CD4-positive, CD25-positive, alpha-beta regulatory T cell (primary cell): Measurements from ENCODE around the gene ALDH3B2. TPM values are rescaled to one million over a fixed set of nuclear protein-coding genes. Genes with fewer than 3 reads are reported as not detected.
A peak's percentile ranks its signal among the peaks of the same experiment; 100 is the strongest.
"Not testable (repeated sequence)": the region's sequence is repeated elsewhere in the genome, so short reads cannot be mapped to it uniquely, and the experiment has no call there.

ENCODE experiments used
- ATAC-seq, 2 donors: fragments of 150-1000 bp; cut with Tn5 transposase; one replicate each; pipeline ENCODE4 v1.10.0; 2021; ENCODE audit warnings: low read depth in 2 of 2, moderate number of reproducible peaks in 2 of 2, moderate library complexity in 1 of 2
- DNase-seq, 3 donors: peaks; one replicate each; pipeline versions ENCODE4 v3.0.0 to v3.0.0-alpha.2; 2012 to 2022; ENCODE audit warnings: mixed read lengths in 1 of 3
- H3K27ac ChIP-seq: one replicate; pipeline ENCODE4 v1.7.0; 2013; ENCODE audit warnings: mild to moderate bottlenecking, low read length; ENCODE audit not compliant: insufficient read depth, poor library complexity, severe bottlenecking
- H3K27me3 ChIP-seq: one replicate; pipeline ENCODE4 v1.7.0; 2013; ENCODE audit warnings: low read length; ENCODE audit not compliant: control insufficient read depth, insufficient read depth
- H3K36me3 ChIP-seq: one replicate; pipeline ENCODE4 v1.7.0; 2013; ENCODE audit warnings: mild to moderate bottlenecking, low read length, moderate library complexity; ENCODE audit not compliant: control insufficient read depth, insufficient read depth
- H3K4me1 ChIP-seq: 2 replicates; pipeline ENCODE4 v1.7.0; 2013; ENCODE audit warnings: mild to moderate bottlenecking, low read length; ENCODE audit not compliant: insufficient read depth, control insufficient read depth, poor library complexity, severe bottlenecking
- H3K4me3 ChIP-seq: one replicate; pipeline ENCODE4 v1.7.0; 2013; ENCODE audit warnings: low read depth, mild to moderate bottlenecking, low read length, moderate library complexity
- H3K9me3 ChIP-seq, 2 experiments: 1 replicate in 1 of 2; 2 replicates in 1 of 2; pipeline ENCODE4 v1.7.0; 2013; ENCODE audit warnings: low read length in 2 of 2, mild to moderate bottlenecking in 1 of 2, moderate library complexity in 1 of 2; ENCODE audit not compliant: control insufficient read depth in 2 of 2
- H3K27ac Mint-ChIP-seq, 3 donors: one replicate each; pipeline ENCODE4 v1.8.0; 2020 to 2022; ENCODE audit warnings: mild to moderate bottlenecking in 3 of 3, mixed read lengths in 3 of 3, moderate library complexity in 2 of 3
- H3K27me3 Mint-ChIP-seq: one replicate; pipeline ENCODE4 v1.8.0; 2022; ENCODE audit warnings: mild to moderate bottlenecking, mixed read lengths
- H3K36me3 Mint-ChIP-seq: one replicate; pipeline ENCODE4 v1.8.0; 2020; ENCODE audit warnings: mixed read lengths
- H3K4me1 Mint-ChIP-seq, 4 donors: one replicate each; pipeline ENCODE4 v1.8.0; 2020 to 2022; ENCODE audit warnings: mixed read lengths in 4 of 4, mild to moderate bottlenecking in 1 of 4
- H3K4me3 Mint-ChIP-seq, 4 donors: one replicate each; pipeline ENCODE4 v1.8.0; 2020 to 2022; ENCODE audit warnings: mild to moderate bottlenecking in 4 of 4, mixed read lengths in 4 of 4, moderate library complexity in 3 of 4
- H3K9me3 Mint-ChIP-seq, 7 donors: one replicate each; pipeline ENCODE4 v1.8.0; 2020 to 2022; ENCODE audit warnings: mixed read lengths in 7 of 7, mild to moderate bottlenecking in 3 of 7, moderate library complexity in 2 of 7
- polyA plus RNA-seq, 4 donors: library from polyadenylated mRNA; unstranded; fragments of 300-500 nt; fragmentation: Illumina TruSeq; gene quantifications; one replicate each; pipeline ENCODE4 v1.2.3, GENCODE V29; 2021
- total RNA-seq: library from RNA; stranded (reverse); gene quantifications from one replicate; pipeline ENCODE4 v1.2.3, GENCODE V29; 2022

The ALDH3B2 gene, protein sequence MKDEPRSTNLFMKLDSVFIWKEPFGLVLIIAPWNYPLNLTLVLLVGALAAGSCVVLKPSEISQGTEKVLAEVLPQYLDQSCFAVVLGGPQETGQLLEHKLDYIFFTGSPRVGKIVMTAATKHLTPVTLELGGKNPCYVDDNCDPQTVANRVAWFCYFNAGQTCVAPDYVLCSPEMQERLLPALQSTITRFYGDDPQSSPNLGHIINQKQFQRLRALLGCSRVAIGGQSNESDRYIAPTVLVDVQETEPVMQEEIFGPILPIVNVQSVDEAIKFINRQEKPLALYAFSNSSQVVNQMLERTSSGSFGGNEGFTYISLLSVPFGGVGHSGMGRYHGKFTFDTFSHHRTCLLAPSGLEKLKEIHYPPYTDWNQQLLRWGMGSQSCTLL
- total RNA-seq (not detected), polyA plus RNA-seq (not detected)

DNA sequence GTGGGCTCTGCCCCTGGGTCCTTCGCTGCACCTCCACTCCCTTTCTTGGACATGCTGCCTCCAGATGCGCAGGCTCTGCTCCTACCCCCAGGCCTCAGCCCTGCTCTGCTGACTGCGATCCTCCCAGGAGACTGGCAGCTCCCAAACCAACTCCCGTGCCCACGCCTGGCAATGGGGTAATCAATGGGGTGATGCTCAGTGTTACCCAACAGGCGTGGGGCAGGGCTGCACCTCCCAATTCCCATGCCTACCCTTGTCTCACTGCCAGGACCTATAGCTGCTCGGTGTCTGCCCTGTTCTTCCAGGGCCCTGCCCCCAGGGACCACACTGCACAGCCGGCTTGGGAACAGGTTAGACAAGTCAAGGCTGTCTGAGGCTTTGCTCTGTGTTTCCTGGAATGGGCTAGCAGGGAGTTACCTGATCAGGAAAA, at the start of gene ALDH3B2:
TSS of gene ALDH3B2 (minus strand) at position 182 of the 430 bp plus-strand sequence. CDS start 7,688 bp downstream, outside the sequence.
- DNase-seq (no peak), ATAC-seq (no peak)
- Histone ChIP-seq H3K9me3 (no peaks in the 10 kb centered on the region), H3K4me3 (no peak within 1 kb of the TSS), H3K36me3 (no peaks in the 10 kb centered on the region), H3K27ac (no peak within 1 kb of the TSS), H3K4me1 (no peaks in the 10 kb centered on the region), H3K27me3 (no peaks in the 10 kb centered on the region)
- Mint-ChIP-seq H3K4me3 (no peak within 1 kb of the TSS), H3K4me1 (no peaks in the 10 kb centered on the region), H3K36me3 (no peaks in the 10 kb centered on the region), H3K9me3 (peaks cover 0 to 2% (median 0%) of the 10 kb centered on the region in 7 donors), H3K27me3 (peaks cover 18% of the 10 kb centered on the region), H3K27ac (no peak within 1 kb of the TSS)

DNA sequence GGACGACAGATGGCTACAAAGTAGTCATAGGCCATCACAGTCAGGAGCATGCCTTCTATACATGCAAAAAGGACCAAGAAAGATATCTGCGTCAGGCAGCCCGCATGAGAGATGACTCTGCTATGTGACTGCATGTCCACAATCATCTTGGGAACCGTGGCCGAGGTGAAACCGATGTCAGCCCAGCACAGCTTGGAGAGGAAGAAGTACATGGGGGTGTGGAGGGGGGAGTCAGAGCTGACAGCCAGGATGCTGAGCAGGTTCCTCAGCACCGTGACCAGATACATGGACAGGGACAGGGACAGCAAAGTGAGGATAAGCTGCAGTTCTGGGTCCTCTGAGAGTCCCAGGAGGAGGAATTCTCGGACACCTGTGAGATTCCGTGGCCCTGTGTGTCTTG, 48.6 kb upstream of the ALDH3B2 start:
- not testable (repeated sequence) for H3K4me1 ChIP-seq, H3K27ac Mint-ChIP-seq, H3K36me3 ChIP-seq, H3K27me3 ChIP-seq, H3K9me3 ChIP-seq, H3K9me3 Mint-ChIP-seq, DNase-seq, H3K36me3 Mint-ChIP-seq, H3K4me1 Mint-ChIP-seq, H3K27ac ChIP-seq, ATAC-seq, H3K4me3 Mint-ChIP-seq, H3K4me3 ChIP-seq, H3K27me3 Mint-ChIP-seq

DNA sequence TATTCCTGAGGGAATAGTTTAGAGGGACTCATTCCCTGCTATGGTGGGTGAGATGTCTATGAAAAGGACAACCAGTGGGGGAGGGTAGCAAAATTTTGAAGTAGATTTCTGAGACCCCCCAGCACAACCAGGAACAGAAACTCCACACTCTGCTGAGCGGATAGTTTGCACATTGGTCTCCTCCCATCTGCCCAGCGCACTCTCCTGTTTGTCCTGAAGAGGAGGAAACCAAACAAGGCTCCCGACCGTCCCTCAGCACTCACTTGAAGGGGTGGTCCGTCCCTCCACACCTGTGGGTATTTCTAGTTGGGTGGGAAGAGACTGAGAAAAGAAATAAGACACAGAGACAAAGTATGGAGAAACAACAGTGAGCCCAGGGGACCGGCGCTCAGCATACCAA, 41.8 kb upstream of the ALDH3B2 start:
- not testable (repeated sequence) for H3K9me3 ChIP-seq, H3K4me1 Mint-ChIP-seq, H3K4me3 Mint-ChIP-seq, H3K27ac Mint-ChIP-seq, H3K4me1 ChIP-seq, H3K36me3 Mint-ChIP-seq, H3K4me3 ChIP-seq, H3K27me3 ChIP-seq, ATAC-seq, H3K36me3 ChIP-seq, DNase-seq, H3K27ac ChIP-seq, H3K9me3 Mint-ChIP-seq
- H3K27me3 Mint-ChIP-seq = peaks cover 27% of the 10 kb centered on the region

DNA sequence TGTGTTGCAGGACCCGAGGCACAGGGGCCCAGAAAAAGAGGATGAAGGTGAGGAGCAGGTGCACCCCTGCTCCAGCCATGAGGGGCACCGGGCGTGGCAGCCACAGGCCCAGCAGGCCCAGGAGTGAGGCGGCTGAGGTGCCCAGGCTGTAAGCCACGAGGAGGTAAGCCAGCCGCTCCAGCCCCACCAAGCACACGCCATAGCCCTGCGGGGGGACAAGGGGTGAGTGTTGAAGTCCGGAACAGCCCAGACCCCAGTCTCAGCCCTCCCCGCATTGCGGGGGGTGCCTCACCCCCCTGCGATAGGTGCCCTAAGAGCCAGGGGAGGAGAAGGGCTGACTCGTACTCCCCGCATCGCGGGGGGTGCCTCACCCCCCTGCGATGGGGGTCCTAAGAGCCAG, 41.4 kb upstream of the ALDH3B2 start:
- not testable (repeated sequence) for H3K27me3 ChIP-seq, H3K4me1 Mint-ChIP-seq, H3K27ac Mint-ChIP-seq, H3K4me1 ChIP-seq, H3K36me3 ChIP-seq, H3K9me3 Mint-ChIP-seq, H3K4me3 Mint-ChIP-seq, DNase-seq, H3K9me3 ChIP-seq, H3K36me3 Mint-ChIP-seq, H3K27ac ChIP-seq, ATAC-seq, H3K4me3 ChIP-seq
- peaks cover 24% of the 10 kb centered on the region for H3K27me3 Mint-ChIP-seq

DNA sequence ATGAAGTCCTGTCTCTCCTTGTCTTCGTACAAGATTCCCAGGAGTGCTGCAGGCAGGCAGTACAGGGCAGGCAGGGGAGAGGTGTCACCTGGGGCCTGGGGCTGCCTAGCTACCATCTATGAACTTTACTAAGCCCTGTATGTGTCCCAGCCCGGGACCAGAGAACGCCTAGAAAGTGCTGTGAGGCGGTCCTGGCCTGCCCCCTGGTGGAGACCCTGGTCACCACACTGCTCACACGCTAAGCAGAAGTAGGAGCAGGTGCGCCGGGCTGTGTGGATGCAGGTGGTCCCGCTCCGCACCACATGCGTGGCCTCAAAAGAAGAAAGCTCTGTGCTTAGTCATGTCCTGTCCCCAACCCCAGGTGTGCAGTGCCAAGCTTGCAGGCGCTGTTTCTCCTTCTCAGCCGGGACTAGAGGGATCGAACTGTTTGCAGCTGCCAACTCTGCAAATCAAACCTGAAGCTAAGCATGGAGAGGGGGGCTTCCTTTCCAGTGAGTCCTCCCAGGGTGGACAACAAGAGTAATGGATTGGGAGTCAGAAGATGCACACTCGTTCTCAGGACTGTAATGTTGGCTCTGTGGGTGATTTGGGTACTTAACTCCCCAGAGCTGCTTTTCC, 39.6 kb upstream of the ALDH3B2 start:
- not testable (repeated sequence) for H3K4me1 Mint-ChIP-seq, H3K36me3 ChIP-seq, H3K4me3 Mint-ChIP-seq, H3K4me1 ChIP-seq, H3K4me3 ChIP-seq, H3K27me3 ChIP-seq, H3K9me3 ChIP-seq, H3K9me3 Mint-ChIP-seq, ATAC-seq, H3K27ac Mint-ChIP-seq, H3K27ac ChIP-seq, H3K36me3 Mint-ChIP-seq
- H3K27me3 Mint-ChIP-seq = peaks cover 24% of the 10 kb centered on the region
- peak in 2 of 3 donors; percentile 36 to 62 for DNase-seq

DNA sequence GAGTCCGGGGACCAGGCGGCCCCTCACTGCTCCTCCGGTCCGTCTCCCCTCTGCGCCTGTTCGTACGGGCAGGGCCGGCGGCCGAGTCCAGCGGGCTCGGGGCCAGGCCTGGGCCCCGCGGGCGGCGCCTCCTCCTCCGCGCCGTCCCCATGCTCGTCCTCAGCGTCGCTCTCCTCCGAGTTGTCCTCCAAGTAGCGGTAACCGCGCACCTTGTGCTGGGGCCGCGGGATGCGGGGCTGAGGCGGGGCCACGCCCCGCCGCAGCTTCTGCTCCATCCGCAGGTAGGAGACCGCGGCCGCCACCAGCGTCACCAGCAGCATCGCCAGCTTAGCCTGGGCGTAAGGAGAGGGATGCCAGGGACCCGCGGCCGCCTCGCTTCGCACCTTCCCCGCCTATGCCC, 37.3 kb upstream of the ALDH3B2 start:
- not testable (repeated sequence) for H3K9me3 ChIP-seq, H3K4me3 ChIP-seq, H3K27ac ChIP-seq, H3K27me3 ChIP-seq, DNase-seq, H3K9me3 Mint-ChIP-seq, H3K4me1 ChIP-seq, H3K36me3 Mint-ChIP-seq, H3K36me3 ChIP-seq, H3K4me3 Mint-ChIP-seq, H3K27ac Mint-ChIP-seq, H3K4me1 Mint-ChIP-seq, ATAC-seq
- peaks cover 15% of the 10 kb centered on the region for H3K27me3 Mint-ChIP-seq

DNA sequence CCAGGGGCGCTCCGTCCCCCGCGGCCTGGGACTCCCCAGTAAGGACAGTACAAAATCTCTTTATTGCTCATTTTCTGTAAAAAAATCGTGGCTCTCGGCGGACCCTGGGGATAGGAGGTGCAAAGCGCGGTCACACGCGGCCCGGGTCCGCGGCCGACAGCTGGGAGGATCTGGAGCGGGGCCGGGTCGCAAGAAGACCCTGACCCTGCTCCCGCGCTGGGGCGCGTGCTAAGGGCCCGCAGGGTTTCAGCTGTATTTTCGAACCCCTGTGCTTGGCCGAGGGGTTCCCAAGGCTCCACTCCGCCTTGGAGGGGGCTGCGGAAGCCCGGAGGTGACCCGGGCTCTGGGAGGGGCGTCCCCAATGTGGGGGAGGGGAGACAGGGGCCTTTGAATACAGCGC, 36.8 kb upstream of the ALDH3B2 start:
- H3K36me3 Mint-ChIP-seq, ATAC-seq, H3K27ac ChIP-seq, H3K4me3 Mint-ChIP-seq, H3K27ac Mint-ChIP-seq, H3K27me3 ChIP-seq, H3K9me3 ChIP-seq, H3K4me3 ChIP-seq, DNase-seq, H3K36me3 ChIP-seq, H3K4me1 ChIP-seq, H3K9me3 Mint-ChIP-seq, H3K4me1 Mint-ChIP-seq: not testable (repeated sequence)
- peaks cover 10% of the 10 kb centered on the region for H3K27me3 Mint-ChIP-seq

DNA sequence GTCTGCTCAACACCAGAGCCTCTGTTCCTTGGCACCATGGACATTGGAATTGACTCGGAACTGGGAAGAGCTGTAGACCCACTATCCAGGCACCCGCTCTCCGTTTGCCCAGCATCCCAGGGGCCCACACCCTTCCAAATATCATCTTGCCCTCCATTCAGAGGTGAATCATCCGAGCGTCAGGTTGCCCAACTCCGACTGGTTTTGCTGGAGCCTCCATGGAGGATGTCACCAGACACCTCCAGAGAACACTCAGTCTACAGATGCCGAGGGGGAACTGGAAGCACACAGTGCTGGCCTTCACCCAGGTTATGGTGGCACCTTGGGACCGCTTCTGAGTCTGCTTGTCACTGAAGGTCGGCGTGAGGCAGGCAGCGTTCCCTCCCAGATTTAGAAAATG, 35.4 kb upstream of the ALDH3B2 start:
- not testable (repeated sequence) for H3K9me3 ChIP-seq, H3K36me3 ChIP-seq, H3K9me3 Mint-ChIP-seq, H3K4me3 Mint-ChIP-seq, H3K36me3 Mint-ChIP-seq, H3K4me1 ChIP-seq, DNase-seq, H3K27ac Mint-ChIP-seq, H3K27ac ChIP-seq, H3K27me3 ChIP-seq, H3K4me3 ChIP-seq, ATAC-seq, H3K4me1 Mint-ChIP-seq
- H3K27me3 Mint-ChIP-seq = peaks cover 22% of the 10 kb centered on the region
